GM19463 (cell line): ENCODE measurements around the gene MPIG6B.
A peak's percentile ranks its signal among the peaks of the same experiment; 100 is the strongest.

Experiments used
- ATAC-seq: cut with Tn5 transposase; IDR thresholded peaks from one replicate; pipeline ENCODE4 v1.9.1; 2021; ENCODE audit warnings: mild to moderate bottlenecking, moderate library complexity; ENCODE audit not compliant: unreplicated experiment

Gene MPIG6B

DNA sequence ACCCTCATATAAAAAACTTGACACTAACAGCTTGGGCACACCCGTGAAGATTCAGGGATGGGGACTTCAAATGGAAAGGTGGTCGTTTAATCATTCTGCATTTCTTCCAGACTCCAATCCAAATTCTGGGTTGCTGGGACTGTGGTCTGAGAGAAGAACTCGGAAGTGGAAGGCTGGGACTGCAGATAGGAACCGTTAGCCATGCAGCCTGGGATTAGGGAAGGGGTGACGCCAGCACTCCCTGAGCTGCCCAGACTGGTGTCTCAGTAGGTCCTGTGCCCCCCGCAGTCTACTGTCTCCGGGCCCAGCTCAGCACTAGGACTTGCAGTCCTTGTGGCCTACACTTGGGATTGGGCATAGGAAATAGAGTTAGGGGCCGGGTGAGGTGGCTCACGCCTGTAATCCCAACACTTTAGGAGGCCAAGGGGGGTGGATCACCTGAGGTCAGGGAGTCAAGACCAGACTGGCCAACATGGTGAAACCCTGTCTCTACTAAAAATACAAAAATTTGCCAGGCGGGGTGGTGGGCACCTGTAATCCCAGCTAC is 13.7 kb downstream of the MPIG6B start:
- ATAC-seq = no peak

DNA sequence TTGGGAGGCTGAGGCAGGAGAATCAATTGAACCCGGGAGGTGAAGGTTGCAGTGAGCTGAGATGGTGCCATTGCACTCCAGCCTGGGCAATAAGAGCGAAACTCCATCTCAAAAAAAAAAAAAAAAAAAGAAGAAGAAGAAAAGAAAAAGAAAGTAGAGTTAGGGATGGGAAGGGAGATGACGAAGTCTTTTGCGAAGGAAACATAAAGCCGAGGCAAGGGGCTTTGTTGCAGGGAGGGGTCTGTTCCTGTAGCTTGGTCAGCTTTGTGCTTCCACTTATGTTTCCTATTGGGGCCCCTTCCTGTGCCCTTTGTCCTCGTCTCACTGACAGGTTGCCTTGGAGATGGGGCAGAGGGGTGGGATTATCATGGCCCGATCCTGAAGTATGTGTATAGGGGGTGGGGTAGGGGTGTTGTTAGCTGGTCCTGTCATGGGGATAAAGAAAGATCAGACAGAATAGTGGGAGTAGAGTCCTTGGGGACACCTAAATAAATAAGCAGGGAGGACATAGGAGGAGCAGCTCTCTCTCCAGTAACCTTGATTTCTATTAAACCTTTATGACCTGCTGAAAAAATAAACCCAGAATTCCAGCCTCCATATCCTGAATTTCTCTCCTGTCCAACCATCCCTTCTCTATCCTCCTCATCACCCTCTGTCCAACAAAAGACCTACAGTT is 14.3 kb downstream of the MPIG6B start:
- ATAC-seq = no peak

DNA sequence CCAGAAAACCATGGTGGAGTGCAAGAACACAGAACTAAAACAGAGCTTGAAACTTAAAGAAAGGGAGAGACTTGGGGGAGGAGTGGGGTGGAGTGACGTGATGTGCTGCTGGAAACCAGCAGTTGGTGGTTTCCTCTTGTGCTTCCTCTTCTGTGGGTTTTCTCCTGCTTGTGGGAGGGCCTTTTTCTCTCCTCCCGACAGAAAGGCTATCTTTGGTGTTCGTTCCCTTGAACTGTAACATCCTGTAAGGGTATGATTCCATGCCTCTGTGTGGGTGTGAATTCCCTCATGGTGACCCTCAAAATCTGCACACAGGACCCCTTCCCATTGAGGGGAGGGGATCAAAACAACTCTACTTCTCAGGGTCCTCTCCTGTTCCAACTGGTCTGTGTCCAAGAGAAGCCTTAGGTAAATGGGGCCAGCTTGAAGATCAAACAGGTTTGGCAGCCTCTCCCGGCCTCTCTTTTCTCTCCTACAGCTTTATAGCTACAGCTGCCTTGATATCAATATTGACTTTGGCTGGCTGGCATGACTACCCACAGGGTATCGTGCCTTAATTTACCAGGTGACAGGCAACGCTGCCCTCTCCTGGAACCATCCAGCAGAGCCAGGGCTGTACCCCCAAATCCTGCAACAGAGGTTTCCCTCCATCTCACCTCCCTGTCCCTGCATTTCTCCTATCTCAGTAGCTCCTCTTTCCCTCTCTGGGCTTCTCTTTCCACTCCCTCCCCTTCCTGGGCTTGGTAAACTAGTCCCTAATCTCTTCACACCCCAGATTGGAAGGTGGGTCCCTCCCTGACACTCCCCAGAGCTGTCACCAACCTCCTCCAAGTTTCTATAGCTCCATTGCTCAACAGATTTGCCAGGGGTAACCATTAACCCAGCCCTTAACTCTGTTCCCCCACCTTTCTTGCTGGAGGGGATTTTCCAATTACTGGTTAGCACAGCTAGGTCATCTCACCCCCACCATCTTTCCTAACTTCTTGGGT is 15.1 kb downstream of the MPIG6B start:
- no peak for ATAC-seq

DNA sequence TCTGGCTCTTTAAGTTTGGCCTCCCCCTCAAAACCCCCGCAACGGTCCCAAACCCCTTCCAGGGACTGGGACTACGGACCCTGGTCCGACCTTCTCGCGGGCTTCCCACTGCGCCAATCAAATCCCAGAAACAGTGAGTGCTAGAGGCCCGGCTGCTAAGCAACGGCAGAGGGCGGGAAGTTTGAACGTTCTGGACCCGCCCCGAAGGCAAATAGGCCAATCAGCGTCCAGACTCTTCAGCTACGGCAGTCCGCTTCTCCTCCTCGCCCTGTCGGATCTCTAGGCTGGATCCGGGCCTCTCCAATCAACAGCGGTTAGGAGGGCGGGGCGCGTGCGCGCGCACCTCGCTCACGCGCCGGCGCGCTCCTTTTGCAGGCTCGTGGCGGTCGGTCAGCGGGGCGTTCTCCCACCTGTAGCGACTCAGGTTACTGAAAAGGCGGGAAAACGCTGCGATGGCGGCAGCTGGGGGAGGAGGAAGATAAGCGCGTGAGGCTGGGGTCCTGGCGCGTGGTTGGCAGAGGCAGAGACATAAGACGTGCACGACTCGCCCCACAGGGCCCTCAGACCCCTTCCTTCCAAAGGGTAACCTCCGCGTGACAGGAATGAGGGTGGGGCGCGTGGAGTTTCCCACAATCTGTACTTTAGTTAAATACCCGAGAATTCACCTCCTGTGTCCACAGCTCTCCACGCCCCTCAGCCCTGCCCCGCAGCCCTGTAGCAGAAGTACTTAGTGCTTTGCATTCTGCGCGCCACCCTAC is 16.6 kb downstream of the MPIG6B start, which contains the start of gene MSH5:
Gene MSH5 (plus strand): TSS at position 367 of the 758 bp plus-strand sequence. CDS start 462 bp downstream, outside the sequence.
- peak; percentile 67 for ATAC-seq

DNA sequence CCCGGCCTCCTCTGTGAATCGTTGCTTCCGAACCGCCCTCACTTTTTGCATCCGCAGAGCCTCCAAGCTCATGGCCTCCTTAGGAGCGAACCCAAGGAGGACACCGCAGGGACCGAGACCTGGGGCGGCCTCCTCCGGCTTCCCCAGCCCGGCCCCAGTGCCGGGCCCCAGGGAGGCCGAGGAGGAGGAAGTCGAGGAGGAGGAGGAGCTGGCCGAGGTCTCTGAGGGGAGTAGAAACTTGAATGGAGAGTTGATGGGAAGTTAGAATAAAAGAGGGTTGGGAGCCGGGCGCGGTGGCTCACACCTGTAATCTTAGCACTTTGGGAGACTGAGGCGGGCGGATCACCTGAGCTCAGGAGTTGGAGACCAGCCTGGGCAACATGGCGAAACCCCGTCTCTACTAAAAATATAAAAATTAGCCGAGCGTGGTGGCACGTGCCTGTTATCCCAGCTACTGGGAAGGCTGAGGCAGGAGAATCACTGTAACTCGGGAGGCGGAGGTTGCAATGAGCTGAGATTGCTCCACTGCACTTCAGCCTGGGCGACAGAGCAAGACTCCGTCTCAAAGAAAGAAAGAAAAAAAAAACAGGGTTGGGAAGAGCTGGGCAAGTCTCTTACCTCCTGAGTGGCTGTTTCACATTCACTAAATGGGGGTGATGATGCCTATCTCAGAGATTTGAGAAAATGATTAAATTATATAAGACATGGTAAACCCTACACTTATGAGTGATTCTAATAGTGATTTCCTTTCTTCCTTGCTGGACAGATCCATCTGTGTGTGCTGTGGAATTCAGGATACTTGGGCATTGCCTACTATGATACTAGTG is 17.4 kb downstream of the MPIG6B start:
- ATAC-seq = no peak

DNA sequence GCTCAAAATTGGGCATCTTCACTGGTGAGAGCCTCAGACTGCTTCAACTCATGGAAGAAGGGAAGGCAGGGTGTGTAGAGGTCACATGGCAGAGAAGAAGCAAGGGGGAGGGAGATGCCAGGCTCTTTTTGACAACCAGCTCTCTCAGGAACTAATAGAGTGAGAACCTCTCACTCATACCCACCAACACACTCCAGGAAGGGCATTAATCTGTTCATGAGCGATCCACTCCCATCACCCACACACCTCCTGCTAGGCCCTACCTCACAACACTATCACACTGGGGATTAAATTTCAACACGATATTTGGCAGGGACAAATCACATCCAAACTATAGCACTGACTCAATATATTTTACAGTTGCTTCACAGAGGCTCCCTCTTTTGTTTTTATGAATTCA is 18.6 kb downstream of the MPIG6B start:
- no peak for ATAC-seq

DNA sequence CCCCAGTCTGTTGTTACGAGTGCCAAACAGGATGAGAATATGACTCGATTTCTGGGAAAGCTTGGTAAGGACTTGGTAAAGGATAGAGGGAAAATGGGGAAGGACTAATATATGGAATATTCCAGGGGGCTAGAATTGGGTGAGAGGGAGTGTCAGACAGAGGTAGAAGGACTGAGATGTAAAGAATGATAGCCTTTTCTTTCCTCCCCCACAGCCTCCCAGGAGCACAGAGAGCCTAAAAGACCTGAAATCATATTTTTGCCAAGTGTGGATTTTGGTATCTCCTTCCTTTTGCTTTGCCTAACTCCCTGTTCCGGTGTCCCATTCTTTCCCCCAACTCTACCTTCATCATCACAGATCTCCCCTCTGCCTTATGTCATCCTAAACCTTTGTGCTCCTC is 19.7 kb downstream of the MPIG6B start:
- ATAC-seq = no peak

DNA sequence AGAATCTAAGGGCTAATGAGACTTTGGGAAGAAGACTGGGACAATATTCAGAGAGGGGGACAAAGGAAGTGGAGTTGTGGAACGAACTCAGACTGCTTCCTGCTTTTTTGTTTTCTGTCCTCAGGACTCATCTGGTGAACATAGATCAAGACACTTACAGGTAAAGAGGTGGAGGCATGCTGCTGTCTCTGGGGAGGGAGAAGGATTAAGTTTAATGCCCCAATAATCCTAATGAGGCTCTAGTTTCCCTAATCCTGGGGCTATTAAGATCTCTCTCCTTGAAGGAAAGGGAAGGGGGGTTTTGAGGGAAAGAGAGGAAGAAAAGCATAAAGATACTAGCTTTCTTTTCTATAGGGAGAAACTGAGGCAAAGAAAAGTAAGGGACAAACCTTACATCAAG is 21.2 kb downstream of the MPIG6B start:
- ATAC-seq = no peak

DNA sequence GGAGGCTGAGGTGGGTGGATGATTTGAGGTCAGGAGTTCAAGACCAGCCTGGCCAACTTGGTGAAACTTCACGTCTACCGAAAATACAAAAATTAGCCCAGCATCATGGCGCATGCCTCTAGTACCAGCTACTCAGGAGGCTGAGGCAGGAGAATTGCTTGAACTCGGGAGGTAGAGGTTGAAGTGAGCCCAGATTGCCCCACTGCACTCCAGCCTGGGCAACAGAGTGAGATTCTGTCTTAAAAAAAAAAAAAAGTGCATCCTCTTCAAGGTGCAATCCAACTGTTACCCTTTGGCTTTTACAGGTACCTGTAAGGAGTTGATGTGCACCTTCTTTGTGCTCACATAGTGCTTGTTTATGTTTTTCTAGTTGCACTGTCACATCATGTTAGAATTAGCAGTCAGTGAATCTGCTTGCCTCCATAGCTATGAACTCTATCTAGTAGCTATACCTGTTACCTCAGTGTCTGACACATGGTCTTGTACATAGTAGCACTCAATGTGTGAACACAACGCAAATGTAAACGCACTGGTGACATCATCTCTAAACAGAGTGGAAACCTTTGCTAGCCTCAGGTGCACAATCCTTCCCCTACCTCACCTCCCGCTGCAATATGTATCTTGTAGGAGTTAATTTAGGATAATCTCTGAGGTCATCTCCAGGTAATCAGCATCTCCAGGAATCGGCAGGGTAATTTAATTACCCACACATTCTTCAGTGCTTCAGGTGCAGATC is 26.3 kb downstream of the MPIG6B start:
- ATAC-seq = no peak

DNA sequence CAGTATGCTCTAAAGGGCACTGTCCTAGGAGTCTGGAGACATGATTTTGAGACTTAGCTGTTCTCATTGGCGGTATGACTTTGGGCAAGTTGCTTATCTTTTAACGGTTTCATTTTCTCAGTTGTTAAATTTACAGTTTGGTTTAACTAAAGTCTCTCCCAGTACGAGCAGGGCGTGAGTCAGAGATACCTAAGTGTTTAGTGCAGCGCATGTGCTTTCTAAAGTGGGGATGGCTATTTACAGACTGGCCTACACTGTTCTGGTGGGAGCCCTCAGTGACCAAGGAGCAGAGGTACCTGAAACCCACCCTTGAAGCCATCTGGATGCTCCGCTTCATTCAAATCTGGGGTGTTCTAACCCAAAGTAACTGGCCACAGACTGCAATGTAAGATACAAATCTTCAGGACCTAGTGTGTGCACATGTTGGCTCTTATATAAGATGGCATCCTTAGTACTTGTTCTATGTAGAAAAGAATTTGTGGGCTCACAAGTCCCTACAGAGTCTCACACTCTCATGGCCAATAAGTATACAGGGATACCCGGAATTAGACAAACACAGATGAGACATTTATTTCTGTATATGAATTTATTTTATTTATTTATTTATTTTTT is 27.3 kb downstream of the MPIG6B start:
- ATAC-seq = no peak

DNA sequence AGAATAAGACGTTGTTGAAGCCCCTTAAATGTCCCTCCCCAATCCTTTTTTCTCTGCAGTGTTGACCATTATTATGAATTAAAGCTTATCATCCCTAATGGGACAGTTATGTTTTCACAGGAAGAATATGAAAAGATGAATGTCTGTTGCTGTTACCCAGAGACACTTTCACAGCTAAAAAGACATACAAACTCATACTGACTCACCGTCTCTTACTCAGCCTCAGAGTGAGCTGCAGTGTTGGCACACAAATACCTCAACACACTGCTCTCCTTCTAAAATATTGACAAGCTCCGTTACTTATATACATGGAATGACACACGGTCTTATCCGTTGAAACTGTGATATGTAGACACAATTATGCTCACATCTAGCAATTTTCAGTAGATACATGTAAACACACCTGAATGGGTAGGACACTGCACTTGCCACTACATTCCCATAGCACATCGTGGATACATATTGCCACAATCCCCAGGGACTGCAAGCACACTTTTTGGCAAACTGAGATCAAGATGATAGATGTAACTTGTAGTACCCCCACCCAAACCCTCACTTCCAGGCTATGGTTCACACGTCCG is 29.7 kb downstream of the MPIG6B start:
- ATAC-seq = no peak

DNA sequence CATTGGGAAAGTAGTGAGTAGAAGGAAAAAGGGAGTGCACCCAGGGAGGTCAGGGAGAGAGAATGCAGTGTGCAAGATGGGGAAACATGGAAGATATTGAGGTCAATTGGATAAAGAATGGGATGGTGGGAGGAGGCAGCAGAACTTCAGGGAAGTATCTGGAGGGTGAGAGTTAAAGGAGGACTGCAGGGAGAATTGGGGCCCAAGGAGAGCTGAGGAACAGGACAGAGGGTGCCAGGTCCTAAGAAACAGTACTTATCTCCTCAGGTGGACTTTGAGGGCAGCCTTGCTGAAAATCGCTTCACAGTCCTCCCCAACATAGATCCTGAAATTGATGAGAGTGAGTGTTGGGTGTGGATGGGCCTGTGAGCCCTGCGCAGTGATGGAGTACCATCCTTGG is 35.1 kb downstream of the MPIG6B start:
- ATAC-seq = no peak

DNA sequence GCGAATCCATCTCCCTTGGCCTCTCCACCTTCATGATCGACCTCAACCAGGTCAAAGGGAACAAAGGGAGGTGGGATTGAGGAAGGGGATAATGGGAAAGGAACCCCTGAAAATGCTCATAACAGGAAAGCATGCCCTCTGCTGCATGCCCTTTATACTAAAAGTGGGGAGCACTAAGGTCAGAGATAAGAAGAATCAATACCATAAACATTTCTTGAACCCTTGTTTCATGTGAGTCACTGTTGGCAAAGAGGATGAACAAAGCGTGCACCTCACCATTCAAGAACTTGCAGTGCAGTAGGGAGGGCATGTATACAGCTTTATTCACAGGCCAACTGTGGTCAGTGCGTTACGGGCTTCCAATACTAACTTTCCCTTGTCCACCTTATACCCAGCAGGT is 37.6 kb downstream of the MPIG6B start:
- no peak for ATAC-seq

DNA sequence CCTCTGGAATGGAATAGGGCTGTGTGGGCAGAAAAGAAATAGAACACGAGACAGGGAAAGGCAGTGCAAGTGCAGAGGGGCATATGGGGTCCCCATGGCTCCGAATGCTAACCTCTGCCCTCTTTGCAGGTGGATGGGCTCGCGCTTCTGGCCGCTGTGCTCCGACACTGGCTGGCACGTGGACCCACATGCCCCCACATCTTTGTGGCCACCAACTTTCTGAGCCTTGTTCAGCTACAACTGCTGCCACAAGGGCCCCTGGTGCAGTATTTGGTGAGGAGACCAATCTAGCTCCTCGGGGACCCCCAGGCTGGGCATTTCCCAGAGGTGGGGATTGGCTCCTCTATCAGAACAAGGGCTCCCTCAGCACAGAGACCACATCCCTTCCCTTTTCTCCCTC is 38.2 kb downstream of the MPIG6B start:
- ATAC-seq = no peak

DNA sequence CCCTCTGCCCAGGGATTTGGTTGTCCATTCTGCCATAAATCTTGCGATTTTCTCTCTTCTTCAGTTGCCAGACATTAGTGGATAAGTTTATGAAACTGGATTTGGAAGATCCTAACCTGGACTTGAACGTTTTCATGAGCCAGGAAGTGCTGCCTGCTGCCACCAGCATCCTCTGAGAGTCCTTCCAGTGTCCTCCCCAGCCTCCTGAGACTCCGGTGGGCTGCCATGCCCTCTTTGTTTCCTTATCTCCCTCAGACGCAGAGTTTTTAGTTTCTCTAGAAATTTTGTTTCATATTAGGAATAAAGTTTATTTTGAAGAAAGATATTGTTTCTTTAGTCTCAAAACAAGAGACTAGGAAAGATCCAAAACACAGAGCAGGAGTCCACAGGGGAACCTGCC is 39.2 kb downstream of the MPIG6B start, which contains the start of gene SAPCD1:
Gene SAPCD1 (plus strand): TSS at position 301 of the 400 bp plus-strand sequence. CDS start 399 bp downstream, outside the sequence.
- no peak for ATAC-seq

DNA sequence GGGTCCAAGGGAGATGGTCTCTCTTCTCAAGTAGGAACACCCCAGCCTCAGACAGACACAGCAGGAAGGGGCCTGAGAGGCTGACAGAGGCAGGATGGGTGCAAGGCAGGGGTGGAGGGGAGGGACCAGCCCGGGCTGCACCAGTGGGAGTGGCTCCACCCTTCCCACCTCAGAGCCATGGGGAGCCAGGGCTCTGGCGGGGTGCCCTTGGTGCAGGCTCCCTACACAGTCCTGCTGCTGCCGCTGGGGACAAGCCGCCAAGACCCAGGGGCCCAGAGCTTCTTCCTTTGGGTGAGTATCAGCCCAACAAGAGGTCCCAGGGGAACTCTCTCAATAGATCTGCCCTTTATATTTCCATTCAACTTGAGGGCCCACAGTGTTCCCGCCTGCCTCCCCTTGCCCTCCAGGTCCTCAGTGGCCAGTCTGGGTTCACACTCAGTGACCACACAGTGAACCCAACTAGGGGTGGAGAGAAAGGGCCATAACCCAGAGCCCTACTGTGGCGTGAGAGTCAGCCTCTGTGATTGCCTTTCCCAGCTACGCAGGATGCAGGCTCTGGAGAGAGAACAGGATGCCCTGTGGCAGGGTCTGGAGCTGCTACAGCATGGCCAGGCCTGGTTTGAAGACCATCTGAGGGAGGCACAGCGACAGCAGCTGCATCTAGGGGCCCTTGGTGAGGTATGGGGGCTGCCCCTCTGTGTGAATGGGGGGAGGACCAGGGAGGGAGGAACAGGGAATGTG is 39.9 kb downstream of the MPIG6B start:
- ATAC-seq = no peak

DNA sequence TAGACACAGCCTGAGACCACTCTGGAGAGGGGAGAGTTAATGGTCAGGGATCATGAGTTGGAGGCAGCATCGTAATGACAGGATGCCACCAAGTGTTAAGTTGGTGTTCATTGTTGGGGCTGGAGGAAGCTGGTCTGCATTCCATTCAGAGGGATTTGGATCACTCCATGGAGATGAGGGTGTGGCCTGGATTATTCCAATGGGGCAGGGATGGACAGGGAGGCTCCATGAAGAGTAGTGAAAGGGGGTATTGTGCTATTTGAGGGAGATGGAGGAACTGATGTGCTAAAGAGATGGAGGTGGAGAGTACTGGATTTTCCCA is 40.4 kb downstream of the MPIG6B start:
- ATAC-seq = no peak

DNA sequence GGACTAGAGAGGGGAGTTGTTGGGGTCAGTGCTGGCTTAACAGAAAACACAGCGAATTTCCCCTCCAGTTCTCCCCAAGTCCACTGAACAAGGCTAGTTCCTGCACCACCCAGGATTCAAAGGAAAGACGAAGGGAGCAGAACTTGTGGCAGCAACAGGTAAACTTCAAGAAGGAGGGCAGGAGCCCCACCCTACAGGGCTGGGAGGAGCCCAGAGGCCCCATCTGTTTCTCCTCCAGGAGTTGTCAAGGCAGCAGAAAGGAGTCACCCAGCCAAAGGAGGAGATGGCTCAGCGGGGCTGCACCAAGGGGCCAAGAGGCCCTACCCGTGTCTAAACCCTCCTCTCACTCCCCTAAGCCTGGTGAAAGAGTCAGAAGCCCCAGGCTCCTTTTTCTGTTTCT is 41.0 kb downstream of the MPIG6B start:
- no peak for ATAC-seq
